VCaP (cell line): ENCODE measurements around the gene MEIS1.

Experiments used
- H3K27ac ChIP-seq: fragments of 450-650 bp; 2 replicates; pipeline ENCODE4 v1.5.1; 2017
- TF ChIP-seq, protein P1 (sequence below): fragments of 450-650 bp; conservative IDR thresholded peaks from 2 replicates; pipeline ENCODE4 v1.5.1; 2017; ENCODE audit warnings: mild to moderate bottlenecking, moderate library complexity

MEIS1 gene

DNA sequence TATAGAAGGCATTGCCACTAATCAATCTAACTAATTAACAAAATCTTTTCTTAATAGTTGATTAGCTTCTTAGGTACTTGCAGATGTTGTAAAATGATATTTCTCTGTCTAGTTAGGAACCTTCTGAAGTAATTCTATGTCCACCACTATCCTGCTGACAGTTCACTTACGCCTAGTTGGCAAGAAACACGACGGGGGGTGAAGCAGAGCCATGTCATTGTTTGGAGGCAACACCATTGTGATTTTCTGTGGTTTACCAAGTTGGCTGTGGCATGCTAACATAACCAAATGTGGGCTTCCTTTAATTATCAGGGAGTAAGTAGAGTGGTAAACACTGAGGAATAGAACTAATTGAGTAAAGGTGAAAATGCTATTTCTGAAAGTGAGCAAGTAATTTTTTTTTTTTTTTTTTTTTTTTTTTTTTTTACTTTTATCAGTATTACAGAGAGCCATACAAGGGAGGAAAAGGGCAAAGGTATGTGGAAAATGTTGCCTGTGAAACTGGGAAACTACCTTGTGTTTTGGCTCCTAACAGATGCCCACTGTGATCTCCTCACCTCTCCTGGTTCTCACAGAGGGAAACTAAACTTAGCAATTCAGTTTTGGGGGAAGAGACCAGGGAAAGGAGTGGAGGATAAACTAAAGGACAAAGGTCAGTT, 126.8 kb downstream of the MEIS1 start:
- no peak overlapping the region for H3K27ac ChIP-seq

GRCh38 chr2:66562304-66562685, 127.4 kb downstream of the MEIS1 start:
- H3K27ac ChIP-seq: no peak overlapping the region
- TF ChIP-seq, protein P1, sequence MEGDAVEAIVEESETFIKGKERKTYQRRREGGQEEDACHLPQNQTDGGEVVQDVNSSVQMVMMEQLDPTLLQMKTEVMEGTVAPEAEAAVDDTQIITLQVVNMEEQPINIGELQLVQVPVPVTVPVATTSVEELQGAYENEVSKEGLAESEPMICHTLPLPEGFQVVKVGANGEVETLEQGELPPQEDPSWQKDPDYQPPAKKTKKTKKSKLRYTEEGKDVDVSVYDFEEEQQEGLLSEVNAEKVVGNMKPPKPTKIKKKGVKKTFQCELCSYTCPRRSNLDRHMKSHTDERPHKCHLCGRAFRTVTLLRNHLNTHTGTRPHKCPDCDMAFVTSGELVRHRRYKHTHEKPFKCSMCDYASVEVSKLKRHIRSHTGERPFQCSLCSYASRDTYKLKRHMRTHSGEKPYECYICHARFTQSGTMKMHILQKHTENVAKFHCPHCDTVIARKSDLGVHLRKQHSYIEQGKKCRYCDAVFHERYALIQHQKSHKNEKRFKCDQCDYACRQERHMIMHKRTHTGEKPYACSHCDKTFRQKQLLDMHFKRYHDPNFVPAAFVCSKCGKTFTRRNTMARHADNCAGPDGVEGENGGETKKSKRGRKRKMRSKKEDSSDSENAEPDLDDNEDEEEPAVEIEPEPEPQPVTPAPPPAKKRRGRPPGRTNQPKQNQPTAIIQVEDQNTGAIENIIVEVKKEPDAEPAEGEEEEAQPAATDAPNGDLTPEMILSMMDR: no peak

More for the DNA sequence above, 126.8 kb downstream of the MEIS1 start:
- TF ChIP-seq, protein P1: no peak

DNA sequence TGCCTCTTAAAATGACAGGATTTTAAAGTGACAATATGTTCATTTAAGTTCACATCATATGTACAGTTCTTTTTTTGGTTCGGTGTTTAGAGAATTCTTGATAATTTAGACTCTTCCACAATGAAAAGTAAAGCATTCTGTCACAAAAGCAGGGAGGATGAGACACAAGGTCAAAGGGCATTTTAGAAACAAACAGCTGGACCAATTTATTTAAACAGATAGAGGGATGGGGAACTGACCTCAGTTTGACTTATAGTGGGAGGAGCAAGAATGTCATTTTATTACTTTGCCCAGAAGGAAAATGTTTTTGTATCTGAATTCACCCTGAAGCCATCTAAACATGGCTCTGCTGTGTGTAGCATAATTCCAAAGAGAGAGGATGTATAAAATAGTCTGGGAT, 128.5 kb downstream of the MEIS1 start:
- no peak overlapping the region for H3K27ac ChIP-seq
- TF ChIP-seq, protein P1: no peak

DNA sequence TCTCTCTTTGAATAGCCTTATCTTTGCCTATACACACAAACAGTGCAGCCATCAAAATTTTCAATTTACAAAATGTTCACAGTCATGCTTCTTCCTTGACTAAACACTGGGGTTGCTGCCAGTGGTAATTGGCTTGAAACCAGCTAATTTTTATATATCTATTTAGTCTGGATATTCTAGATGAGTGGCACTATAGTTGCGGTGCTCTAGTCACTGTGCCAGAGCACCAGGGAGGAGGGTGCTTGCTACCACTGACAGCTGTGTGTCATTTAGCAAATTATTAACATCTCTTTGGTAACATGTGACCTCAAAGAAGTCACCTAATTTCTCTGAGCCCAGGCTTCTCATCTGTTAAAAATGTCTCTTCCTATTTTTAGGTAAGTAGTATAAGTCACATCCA, 130.4 kb downstream of the MEIS1 start:
- TF ChIP-seq, protein P1: no peak
- H3K27ac ChIP-seq: no peak overlapping the region

DNA sequence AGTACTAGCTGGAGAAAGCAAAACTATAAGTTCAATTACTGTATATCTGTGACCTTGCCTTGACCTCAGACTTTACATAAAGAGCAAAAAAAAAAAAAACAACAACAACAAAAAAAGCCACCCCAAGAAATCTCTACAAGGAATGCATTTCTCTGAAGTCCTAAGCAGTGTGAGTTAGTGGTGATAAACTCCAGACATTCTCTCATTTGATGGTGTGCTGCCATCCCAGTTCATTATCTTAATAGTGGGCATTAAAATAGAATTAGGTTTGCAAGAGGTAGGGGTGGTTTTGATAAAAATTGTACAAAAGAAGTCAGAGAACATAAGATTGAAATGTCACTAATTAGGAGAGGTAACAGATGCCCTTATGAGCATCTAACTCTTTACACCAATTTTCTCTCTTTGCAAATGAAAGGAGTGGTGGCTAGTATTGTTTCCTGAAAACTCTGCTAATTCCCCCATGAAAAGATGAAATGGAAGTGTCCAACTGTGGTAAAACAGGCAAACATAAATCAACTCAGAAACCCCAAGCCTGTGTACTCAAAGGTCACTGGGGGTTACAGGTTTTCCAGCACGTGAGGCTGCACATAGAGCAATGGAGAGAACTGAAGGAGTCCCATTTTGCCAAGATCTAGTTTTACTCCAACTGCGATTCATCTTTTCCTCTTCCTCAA, 131.9 kb downstream of the MEIS1 start:
- TF ChIP-seq, protein P1: no peak
- no peak overlapping the region for H3K27ac ChIP-seq

- H3K27ac ChIP-seq: no peak overlapping the region
- TF ChIP-seq, protein P1: no peak
Observed at GRCh38 chr2:66567729-66568128, 132.8 kb downstream of the MEIS1 start.

DNA sequence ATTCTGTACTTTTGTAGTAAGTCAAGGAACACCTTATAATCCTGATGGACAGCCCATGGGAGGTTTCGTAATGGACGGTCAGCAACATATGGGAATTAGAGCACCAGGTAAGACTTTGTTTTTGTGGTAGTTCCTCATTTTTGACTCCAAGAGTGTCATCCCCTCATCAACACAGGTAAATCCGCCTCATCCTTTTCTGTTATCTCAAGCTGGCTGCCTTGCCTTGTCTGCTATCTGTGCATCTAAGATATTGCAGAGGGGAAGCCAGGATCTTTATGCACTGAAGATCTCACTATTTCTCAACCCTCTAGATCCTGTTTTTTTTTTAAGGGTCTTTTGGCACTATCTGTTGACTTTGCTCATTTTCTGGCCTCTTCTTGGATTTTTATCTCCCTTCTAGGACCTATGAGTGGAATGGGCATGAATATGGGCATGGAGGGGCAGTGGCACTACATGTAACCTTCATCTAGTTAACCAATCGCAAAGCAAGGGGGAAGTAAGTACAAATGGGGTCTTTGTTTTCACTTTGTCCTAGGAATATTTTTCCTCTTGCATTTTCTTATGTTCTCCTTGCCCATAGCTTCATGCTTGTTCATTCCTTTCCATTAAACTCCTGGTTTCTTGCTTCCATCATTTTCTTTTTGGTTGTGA, 133.8 kb downstream of the MEIS1 start:
- no peak overlapping the region for H3K27ac ChIP-seq
- TF ChIP-seq, protein P1: no peak
